Measurements from ENCODE around the gene LDHB.
"Not testable (repeated sequence)": the region's sequence is repeated elsewhere in the genome, so short reads cannot be mapped to it uniquely, and the experiment has no call there.

Gene LDHB

DNA sequence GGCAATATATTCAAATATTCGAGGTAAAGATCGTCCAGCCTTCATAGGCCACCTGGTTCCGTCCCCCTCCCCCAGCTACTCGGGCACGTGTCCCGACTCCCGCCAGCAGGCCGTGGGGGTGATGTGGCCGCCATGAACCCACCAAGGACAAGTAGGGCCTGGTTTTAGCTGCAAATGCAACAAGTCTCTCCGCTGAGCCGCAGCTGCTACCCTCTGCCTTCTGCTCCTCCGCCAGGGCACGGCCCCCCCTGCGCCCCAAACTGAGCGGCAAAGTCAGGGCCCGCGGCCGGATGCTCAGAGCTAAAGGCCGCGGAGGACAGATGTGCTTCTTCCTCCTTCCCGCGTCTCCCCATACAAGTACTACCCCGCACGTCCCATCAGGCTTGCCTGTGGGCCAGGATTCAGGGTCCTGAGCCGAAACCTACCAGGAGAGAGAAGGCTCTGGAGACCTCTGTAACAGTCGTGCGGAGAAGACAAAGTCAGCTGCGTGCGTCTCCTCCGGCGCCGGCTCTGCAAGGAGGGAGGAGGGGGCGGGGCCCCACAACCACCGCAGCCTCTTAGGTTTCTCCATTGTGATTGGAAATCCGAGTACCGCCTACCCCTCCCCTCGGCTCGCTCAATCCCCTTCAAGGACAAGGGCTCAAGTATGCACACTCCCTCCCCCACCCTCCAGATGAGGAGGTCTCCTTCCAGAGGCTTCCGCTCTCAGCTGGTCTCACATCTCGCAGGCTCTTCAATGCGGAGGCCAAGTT is at the start of gene LDHB:
Gene LDHB (minus strand): TSS at position 517 of the 752 bp plus-strand sequence. CDS start 3,171 bp downstream, outside the sequence.
- peak; percentile 26 for DNase-seq (ENCODE audit: low read depth, low spot score)
- peak within 1 kb of the TSS; percentile 65 for H3K27ac ChIP-seq

GRCh38 chr12:21704847-21705246 is 47.2 kb upstream of the LDHB start:
- H3K27ac ChIP-seq, result no peak overlapping the region
- DNase-seq (ENCODE audit: low read depth, low spot score), result no peak

GRCh38 chr12:21699851-21700250 is 42.2 kb upstream of the LDHB start:
- no peak for DNase-seq (ENCODE audit: low read depth, low spot score)
- no peak overlapping the region for H3K27ac ChIP-seq

GRCh38 chr12:21697904-21698630 is 40.4 kb upstream of the LDHB start:
- DNase-seq (ENCODE audit: low read depth, low spot score), result no peak

DNA sequence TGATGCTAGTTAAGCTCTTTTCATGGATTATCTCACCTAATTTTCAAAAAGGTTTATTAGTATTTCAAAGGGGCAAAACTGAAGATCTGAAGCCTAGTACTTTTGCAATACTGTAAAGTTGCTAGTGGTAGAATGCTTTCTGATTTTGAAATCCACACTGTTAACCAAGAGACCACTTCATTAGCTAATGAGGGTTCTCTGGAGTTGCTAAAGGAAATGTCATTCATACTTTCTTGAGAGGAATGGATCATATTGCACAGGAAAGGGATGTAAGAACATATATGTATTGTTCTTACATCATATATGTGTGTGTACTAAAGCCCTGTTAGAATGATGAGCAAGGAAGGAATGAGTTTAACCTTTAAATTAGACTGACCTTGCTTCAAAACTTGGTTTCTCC is 39.0 kb upstream of the LDHB start:
- H3K27ac ChIP-seq, result no peak overlapping the region
- DNase-seq (ENCODE audit: low read depth, low spot score), result no peak

More at GRCh38 chr12:21697904-21698630, 40.4 kb upstream of the LDHB start:
- H3K27ac ChIP-seq, result no peak overlapping the region

DNA sequence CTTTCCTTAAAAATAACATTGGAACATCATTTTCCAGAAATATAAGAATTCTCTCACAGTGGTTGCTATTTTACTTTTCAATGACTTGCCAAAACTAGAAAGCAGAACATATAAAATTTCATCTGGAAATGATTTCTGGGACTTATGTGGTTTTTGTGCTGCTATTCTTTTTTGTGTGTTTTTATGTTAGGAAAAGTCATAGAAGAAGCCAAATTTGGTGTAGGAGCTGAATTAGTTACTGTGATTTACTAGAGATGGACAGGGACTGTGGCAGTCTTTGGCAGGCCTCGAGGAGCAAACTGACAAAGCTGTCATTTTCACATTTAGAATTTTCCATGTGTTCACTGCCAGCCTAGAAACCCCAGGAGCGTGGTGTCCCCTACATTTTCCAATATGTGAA is 38.3 kb upstream of the LDHB start:
- H3K27ac ChIP-seq, result no peak overlapping the region
- DNase-seq (ENCODE audit: low read depth, low spot score), result no peak

DNA sequence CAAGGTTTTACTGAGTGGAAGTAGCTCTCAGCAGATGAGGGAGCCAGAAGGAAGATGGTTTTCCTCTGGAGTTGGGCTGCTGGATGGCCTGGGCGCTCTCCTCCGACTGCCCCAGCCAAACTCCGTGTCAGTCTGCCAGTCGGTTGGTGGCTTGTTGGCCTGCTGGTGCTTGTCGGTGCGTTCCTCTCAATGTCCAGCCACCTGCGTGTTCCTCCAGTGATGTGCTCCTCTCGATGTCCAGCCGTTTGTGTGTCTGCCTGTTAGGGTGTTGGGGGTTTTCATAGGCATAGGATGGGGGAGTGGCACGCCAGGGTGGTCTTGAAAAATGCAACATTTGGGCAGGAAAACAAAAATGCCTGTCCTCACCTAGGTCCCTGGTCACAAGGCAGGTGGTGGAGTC is 37.0 kb upstream of the LDHB start:
- H3K27ac ChIP-seq, result no peak overlapping the region
- DNase-seq (ENCODE audit: low read depth, low spot score), result no peak

DNA sequence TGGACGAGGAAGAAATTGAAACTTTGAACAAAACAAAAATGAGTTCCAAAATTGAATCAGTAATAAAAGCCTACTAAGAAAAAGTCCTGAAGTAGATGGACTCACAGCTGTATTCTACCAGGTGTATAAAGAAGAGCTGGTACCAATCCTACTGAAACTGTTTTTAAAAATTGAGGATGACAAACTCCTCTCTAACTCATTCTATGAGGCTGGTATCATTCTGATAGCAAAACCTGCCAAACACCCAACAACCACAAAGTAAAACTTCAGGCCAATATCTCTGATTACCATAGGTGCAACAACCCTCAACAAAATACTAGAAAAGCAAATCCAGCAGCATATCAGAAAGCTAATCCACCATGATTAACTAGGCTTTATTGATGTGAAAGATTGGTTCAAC is 33.9 kb upstream of the LDHB start:
- no peak for DNase-seq (ENCODE audit: low read depth, low spot score)
- no peak overlapping the region for H3K27ac ChIP-seq

- no peak for DNase-seq (ENCODE audit: low read depth, low spot score)
- H3K27ac ChIP-seq, result no peak overlapping the region
Observed at GRCh38 chr12:21690704-21691368, 33.2 kb upstream of the LDHB start.

GRCh38 chr12:21683115-21683514 is 25.5 kb upstream of the LDHB start:
- no peak overlapping the region for H3K27ac ChIP-seq

GRCh38 chr12:21678959-21679358 is 21.3 kb upstream of the LDHB start:
- H3K27ac ChIP-seq, result no peak overlapping the region
- DNase-seq (ENCODE audit: low read depth, low spot score), result no peak

More at GRCh38 chr12:21683115-21683514, 25.5 kb upstream of the LDHB start:
- no peak for DNase-seq (ENCODE audit: low read depth, low spot score)

DNA sequence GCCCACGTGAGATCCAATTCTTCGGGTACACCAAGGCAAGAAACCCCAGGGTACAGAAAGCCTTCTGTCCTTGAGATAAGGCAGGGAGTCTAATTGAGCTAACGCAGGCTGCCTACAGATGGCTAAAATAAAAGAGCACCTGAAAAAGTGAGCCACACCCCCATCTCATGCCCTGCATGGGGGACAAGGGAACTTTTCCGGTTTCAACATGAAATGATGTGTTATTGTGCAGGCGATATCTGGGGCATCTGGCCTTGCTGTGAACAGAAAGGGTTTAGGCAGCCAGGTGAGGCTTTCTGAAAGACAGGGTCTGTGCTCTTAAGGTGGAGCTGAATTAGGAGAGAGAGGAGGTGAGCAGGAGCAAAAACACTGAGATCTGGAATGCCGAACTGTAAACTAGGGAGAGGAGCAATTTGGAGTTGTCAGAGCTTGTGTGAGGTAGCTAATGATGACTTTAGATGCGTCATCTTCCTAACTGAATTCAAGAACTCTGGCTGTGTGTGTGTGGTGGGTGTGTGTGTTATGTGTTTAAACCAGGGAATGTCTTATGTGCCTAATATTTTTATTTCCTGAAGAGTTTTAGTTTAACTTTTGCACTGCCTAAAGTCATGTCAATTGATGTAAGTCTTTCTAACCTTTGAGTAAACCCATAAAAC is 20.1 kb upstream of the LDHB start:
- H3K27ac ChIP-seq, result peak overlapping the region; percentile 41
- DNase-seq (ENCODE audit: low read depth, low spot score), result peak; percentile 40

DNA sequence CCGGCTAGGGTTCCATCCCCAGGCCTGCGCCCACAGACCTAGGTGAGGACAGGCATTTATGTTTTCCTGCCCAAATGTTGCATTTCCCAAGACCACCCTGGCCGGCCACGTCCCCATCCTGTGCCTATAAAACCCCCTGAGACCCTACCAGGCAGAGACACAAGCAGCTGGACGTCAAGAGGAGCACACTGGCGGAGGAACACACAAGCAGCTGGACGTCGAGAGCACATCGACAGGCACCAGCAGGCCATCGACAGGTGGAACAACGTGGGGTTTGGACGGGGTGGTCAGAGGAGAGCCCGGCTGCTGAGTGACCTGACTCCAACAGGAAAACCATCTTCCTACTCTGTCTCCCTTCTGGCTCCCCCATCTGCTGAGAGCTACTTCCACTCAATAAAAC is 19.6 kb upstream of the LDHB start:
- H3K27ac ChIP-seq, result peak overlapping the region; percentile 41
- DNase-seq (ENCODE audit: low read depth, low spot score), result no peak

- no peak for DNase-seq (ENCODE audit: low read depth, low spot score)
- no peak overlapping the region for H3K27ac ChIP-seq
Observed at GRCh38 chr12:21676776-21677175, 19.1 kb upstream of the LDHB start.

DNA sequence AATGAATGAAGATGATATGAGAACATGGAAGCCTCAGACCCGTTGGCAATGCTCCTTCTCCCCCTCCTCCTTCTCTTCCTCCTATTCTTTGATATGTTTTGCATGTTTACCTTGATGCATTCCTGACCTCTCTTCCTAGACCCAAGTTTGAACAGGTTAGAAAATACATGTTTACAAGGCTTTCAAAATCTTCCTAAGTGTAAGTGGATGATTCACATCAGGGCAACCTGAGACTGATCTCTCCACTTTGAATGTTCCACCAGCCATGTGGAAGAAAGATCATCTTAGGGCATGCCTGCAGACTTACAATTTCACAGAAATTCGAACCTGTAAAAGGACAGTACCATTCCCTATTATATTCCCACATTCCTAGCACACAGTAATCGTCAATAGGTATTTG is 18.0 kb upstream of the LDHB start:
- peak overlapping the region; percentile 23 for H3K27ac ChIP-seq
- DNase-seq (ENCODE audit: low read depth, low spot score), result peak; percentile 43

- peak overlapping the region; percentile 23 for H3K27ac ChIP-seq
- peak; percentile 22 for DNase-seq (ENCODE audit: low read depth, low spot score)
Observed at GRCh38 chr12:21675096-21675495, 17.5 kb upstream of the LDHB start.

DNA sequence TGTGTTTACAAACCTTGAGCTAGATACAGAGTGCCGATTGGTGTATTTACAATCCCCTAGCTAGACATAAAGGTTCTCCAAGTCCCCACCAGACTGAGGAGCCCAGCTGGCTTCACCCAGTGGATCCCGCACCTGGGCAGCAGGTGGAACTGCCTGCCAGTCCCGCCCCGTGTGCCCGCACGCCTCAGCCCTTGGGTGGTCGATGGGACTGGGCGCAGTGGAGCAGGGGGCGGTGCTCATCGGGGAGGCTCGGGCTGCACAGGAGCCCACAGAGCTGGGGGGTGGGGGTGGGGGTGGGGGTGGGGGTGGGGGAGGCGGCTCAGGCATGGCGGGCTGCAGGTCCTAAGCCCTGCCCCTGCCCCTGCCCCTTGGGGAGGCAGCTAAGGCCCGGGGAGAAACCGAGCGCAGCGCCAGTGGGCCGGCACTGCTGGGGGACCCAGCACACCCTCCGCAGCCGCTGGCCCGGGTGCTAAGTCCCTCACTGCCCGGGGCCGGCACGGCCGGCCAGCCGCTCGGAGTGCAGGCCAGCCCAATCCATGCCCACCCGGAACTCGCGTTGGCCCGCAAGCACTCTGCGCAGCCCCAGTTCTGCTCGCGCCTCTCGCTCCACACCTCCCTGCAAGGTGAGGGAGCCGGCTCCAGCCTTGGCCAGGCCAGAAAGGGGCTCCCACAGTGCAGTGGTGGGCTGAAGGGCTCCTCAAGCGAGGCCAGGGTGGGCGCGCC is 16.3 kb upstream of the LDHB start:
- H3K27ac ChIP-seq; DNase-seq (ENCODE audit: low read depth, low spot score): not testable (repeated sequence)

- H3K27ac ChIP-seq, result no peak overlapping the region
- DNase-seq (ENCODE audit: low read depth, low spot score), result no peak
Observed at GRCh38 chr12:21672146-21672545, 14.5 kb upstream of the LDHB start.

DNA sequence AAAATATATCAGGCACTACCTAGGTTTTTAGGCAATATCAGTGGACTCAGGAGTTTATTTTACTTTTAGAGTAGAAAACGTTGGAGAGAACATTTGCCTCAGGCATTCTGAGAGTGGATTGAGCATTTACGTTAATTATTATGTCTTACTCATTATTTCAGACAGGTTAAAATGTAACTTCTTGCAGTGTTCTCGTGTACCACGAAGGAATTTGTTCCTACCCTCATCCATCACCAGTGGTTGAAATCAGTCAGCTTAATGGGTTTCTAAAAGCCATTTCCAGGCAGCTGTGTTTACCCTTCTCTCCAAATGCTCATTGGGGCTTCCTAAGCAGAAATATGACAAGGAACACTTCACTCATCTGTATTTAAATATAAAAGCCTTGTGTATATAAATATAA is 9.1 kb upstream of the LDHB start:
- no peak overlapping the region for H3K27ac ChIP-seq
- DNase-seq (ENCODE audit: low read depth, low spot score), result no peak

DNA sequence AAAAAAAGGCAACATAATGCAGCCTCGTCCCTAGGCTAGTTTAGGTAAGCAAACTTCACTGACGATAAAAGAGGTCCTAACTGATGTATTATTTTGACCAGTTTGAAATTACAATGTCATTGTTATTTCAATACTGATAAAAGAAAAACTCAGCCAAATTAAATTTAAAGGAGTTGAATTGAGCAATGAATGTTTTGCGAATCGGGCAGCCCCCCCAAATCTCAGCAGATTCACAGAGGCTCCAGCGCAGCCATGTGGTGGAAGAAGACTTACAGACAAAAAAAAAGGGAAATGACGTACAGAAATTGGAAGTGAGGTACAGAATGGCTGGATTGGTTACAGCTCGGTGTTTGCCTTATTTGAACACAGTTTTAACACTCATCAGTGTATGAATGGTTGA is 8.2 kb upstream of the LDHB start:
- H3K27ac ChIP-seq, result no peak overlapping the region
- no peak for DNase-seq (ENCODE audit: low read depth, low spot score)
